Adrenal gland (tissue), 12 donors: ENCODE measurements around the gene HDLBP. TPM values are rescaled to one million over a fixed set of nuclear protein-coding genes. Genes with fewer than 3 reads are reported as not detected.

ENCODE experiments used
- DNase-seq, 7 donors: peaks; one replicate each; pipeline ENCODE4 v3.0.0-alpha.2; 2019 to 2020
- H3K27ac ChIP-seq, 5 donors: fragments of 200-600 bp; sonication (generic) in 4 of 5; 1 replicate in 3 of 5; 2 replicates in 2 of 5; pipeline versions ENCODE4 v1.5.1 to v1.8.0; 2016 to 2020; ENCODE audit warnings: mild to moderate bottlenecking in 1 of 5
- H3K27me3 ChIP-seq: fragments of 200-600 bp; 2 replicates; pipeline ENCODE4 v1.8.0; 2021
- H3K36me3 ChIP-seq, 2 donors: fragments of 200-600 bp; replicated peaks in 1 of 2; 1 replicate in 1 of 2; 2 replicates in 1 of 2; pipeline versions ENCODE4 v1.5.1 to v1.8.0; 2018 to 2022
- H3K4me1 ChIP-seq, 2 donors: fragments of 200-600 bp; replicated peaks in 1 of 2; 1 replicate in 1 of 2; 2 replicates in 1 of 2; pipeline versions ENCODE4 v1.5.1 to v1.8.0; 2018 to 2021
- H3K4me3 ChIP-seq, 4 donors: fragments of 200-600 bp; sonication (generic) in 3 of 4; one replicate each; pipeline ENCODE4 v1.5.1; 2016 to 2018
- H3K9me3 ChIP-seq, 3 donors: fragments of 200-600 bp; sonication (generic) in 1 of 3; replicated peaks in 1 of 3; 1 replicate in 2 of 3; 2 replicates in 1 of 3; pipeline versions ENCODE4 v1.5.1 to v1.8.0; 2016 to 2021
- POLR2A ChIP-seq, 2 donors: fragments of 450-650 bp; IDR thresholded peaks; one replicate each; pipeline ENCODE4 v1.6.1; 2017; ENCODE audit warnings: antibody characterized with exemption in 2 of 2, mild to moderate bottlenecking in 2 of 2, moderate library complexity in 1 of 2
- WGBS, 4 donors: extraction: QIAGEN DNeasy Blood & Tissue Kit in 2 of 4; methylation state at CpG; one replicate each; pipeline versions ENCODE4 v1.1.5 to v1.1.7; 2013 to 2017; 5-methylcytosine and 5-hydroxymethylcytosine counted together
- intact Hi-C, 2 donors: fragments of 100-400 bp; cut with DNase I; formaldehyde crosslinking; loops; one replicate each; pipeline versions ENCODE4 v1.14.1 to v1.15.0; 2022 to 2023
- polyA plus RNA-seq, 3 donors: library from polyadenylated mRNA; stranded (reverse); fragments of 200-250 nt in 2 of 3; fragments of 350-450 nt in 1 of 3; fragmentation: Illumina TruSeq in 1 of 3; extraction: RNeasy Lipid Tissue Mini Kit (QIAGEN cat#74804) in 1 of 3; gene quantifications; one replicate each; pipeline ENCODE4 v1.2.3, GENCODE V29; 2013 to 2014
- total RNA-seq, 9 donors: library from RNA; depleted of rRNA in 4 of 9; stranded (reverse); fragments of >200 nt in 4 of 9; fragments of 120-200 nt in 1 of 9; fragmentation: NEBNext Ultra II Directional in 1 of 9; extraction: Animal tissue kit (Norgen Biotek cat#: 25700) in 1 of 9; gene quantifications; one replicate each; pipeline versions ENCODE4 v1.1.0 to v1.2.4, GENCODE V29; 2013 to 2023
- TF ChIP-seq, protein P1 (sequence below), 6 experiments: fragments of 450-650 bp in 4 of 6; fragments of 200-600 bp in 2 of 6; sonication (generic) in 1 of 6; IDR thresholded peaks; 1 replicate in 5 of 6; 2 replicates in 1 of 6; pipeline versions ENCODE4 v1.5.1 to v1.8.0; 2016 to 2021; ENCODE audit warnings: antibody characterized with exemption in 6 of 6, mild to moderate bottlenecking in 2 of 6, moderate library complexity in 1 of 6
- donor health status: healthy with polysubstance abuse.
- donor health status: Bipolar disorder and iron deficiency.
- donor health status: DM: yes; HTN: yes; CAD: no.
- donor health status: DM: no; HTN: no; CAD: no.
- donor health status: DM: no; HTN: no; CAD: no.
- donor health status: DM: yes; HTN: yes; CAD: no.

The HDLBP gene
- total and polyA plus RNA-seq, 12 donors: 295 to 880 (median 454) TPM

DNA sequence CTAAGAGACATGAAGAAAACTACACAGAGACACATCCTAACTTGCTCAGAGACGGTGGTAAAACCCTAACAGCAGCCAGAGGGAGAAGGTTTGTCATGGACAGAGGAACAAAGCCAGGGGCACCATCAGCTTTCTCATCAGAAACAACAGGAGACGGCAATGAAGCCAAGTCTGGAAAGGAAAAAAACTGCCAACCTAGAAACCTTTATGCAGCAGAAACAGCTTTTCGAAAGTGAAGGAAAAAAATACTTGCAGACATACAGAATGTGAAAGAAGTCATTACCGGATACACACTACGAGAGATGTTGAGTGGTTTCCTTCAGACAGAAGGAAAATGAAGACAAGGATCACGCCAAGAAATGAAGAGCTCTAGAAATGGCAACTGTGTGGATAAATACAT lies 71.1 kb downstream of the HDLBP start:
- Histone ChIP-seq H3K4me3 (no peak overlapping the region), H3K27ac (no peak overlapping the region), H3K9me3 (no peaks in the 10 kb centered on the region), H3K36me3 (peaks cover 0 to 100% of the 10 kb centered on the region in 2 donors), H3K4me1 (no peaks in the 10 kb centered on the region), H3K27me3 (no peaks in the 10 kb centered on the region)
- WGBS, 4 donors: 93 to 97% (median 97%) methylated on average over 6 of the region's 6 CpGs
- intact Hi-C loops: no loop called here
- no peak for DNase-seq
- TF ChIP-seq POLR2A (IDR thresholded peaks at IDR 0.05): no peak
- TF ChIP-seq, protein P1, sequence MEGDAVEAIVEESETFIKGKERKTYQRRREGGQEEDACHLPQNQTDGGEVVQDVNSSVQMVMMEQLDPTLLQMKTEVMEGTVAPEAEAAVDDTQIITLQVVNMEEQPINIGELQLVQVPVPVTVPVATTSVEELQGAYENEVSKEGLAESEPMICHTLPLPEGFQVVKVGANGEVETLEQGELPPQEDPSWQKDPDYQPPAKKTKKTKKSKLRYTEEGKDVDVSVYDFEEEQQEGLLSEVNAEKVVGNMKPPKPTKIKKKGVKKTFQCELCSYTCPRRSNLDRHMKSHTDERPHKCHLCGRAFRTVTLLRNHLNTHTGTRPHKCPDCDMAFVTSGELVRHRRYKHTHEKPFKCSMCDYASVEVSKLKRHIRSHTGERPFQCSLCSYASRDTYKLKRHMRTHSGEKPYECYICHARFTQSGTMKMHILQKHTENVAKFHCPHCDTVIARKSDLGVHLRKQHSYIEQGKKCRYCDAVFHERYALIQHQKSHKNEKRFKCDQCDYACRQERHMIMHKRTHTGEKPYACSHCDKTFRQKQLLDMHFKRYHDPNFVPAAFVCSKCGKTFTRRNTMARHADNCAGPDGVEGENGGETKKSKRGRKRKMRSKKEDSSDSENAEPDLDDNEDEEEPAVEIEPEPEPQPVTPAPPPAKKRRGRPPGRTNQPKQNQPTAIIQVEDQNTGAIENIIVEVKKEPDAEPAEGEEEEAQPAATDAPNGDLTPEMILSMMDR (IDR thresholded peaks at IDR 0.05): no peak

DNA sequence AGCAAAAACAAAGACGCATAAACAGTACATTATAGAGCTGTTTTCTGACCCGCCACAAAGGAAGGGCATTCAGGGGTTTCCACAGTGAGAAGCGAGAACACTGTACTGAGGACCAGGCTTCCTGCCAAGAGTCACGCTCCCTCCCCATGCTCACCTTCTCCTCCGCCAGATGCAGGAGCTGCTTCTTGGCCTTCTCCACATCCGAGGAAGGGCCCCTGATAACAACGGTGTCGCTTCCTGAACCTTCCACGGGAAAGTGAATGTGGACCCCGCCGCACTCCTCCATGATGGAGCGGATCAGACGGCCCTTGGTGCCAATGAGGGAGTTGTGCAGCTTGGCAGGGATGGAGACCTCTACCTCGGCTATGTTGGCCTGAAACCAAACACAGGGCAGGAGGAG lies 73.2 kb downstream of the HDLBP start:
- Histone ChIP-seq H3K27me3 (no peaks in the 10 kb centered on the region), H3K9me3 (no peaks in the 10 kb centered on the region), H3K4me1 (no peaks in the 10 kb centered on the region), H3K27ac (no peak overlapping the region), H3K4me3 (no peak overlapping the region), H3K36me3 (peaks cover 0 to 100% of the 10 kb centered on the region in 2 donors)
- TF ChIP-seq POLR2A (IDR thresholded peaks at IDR 0.05): no peak
- TF ChIP-seq, protein P1 (IDR thresholded peaks at IDR 0.05): no peak
- intact Hi-C loops: no loop called here
- WGBS, 4 donors: 69 to 81% (median 75%) methylated on average over 13 to 14 of the region's 14 CpGs
- no peak for DNase-seq

DNA sequence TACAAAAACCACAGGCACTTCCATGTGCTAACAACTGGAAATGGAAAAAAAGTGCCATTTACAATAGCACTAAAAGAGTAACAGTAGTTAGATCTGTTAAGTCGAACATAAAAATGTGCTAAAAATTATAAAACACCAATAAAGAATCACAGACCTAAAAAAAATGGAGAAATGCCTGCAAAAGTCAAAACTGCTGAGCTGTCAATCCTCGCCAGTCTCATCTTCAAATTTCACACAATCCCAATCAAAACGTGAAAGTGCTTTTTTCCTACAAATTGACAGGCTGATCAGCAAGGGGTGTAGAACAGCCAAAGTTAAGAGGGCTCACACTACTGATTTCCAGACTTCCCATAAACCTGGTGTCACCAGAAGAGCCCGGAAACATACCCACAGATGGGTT lies 73.8 kb downstream of the HDLBP start:
- Histone ChIP-seq H3K27ac (no peak overlapping the region), H3K4me1 (no peaks in the 10 kb centered on the region), H3K36me3 (peaks cover 0 to 100% of the 10 kb centered on the region in 2 donors), H3K4me3 (no peak overlapping the region), H3K9me3 (no peaks in the 10 kb centered on the region), H3K27me3 (no peaks in the 10 kb centered on the region)
- intact Hi-C loops: no loop called here
- TF ChIP-seq, protein P1 (IDR thresholded peaks at IDR 0.05): no peak
- no peak for TF ChIP-seq POLR2A (IDR thresholded peaks at IDR 0.05)
- no peak for DNase-seq
- WGBS, 4 donors: 86 to 88% (median 87%) methylated on average over 4 of the region's 4 CpGs

DNA sequence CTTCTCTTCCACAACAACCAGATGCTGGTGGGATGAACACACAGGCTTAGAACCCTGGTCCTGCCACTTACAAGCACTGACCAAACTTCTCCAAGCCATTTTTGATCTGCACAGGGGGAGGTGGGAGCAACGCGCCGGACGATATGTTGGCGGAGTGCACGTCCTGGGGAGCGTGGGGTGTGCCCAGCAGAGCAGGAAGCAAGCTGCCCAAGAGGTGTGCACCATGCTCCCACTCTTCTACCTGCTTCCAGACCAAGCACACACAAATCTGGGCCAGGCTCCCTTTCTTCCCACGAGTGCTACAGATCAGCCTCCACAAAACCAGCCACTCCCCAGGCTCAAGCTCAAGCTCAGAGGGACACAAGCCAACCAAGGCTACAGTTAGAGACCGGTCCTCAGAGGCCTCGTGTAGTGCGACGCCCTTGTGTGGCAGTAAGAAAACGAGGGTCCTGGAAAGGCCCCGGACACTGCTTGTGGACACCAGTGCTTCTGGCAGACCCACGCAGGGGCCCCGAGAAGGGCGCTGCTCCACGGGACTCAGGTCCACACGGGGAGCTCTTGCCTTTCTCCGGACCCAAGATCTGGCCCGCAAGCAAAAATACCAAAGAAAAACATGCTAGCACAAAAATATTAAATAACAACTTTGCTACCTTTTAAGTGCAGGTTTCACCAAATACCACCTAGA lies 75.0 kb downstream of the HDLBP start:
- intact Hi-C loops: no loop called here
- peaks cover 0 to 100% of the 10 kb centered on the region in 2 donors for H3K36me3 ChIP-seq

More for the DNA sequence above, 75.0 kb downstream of the HDLBP start:
- TF ChIP-seq, protein P1 (IDR thresholded peaks at IDR 0.05): no peak
- TF ChIP-seq POLR2A (IDR thresholded peaks at IDR 0.05): no peak
- 92 to 93% (median 93%) methylated on average over 17 to 21 of the region's 21 CpGs for WGBS, 4 donors
- Histone ChIP-seq H3K9me3 (no peaks in the 10 kb centered on the region), H3K27ac (no peak overlapping the region), H3K4me1 (no peaks in the 10 kb centered on the region), H3K4me3 (no peak overlapping the region), H3K27me3 (no peaks in the 10 kb centered on the region)
- DNase-seq: peak in 1 of 7 donors; percentile 7
